ENCODE data around the gene KSR1. TPM values are rescaled to one million over a fixed set of nuclear protein-coding genes. Genes with fewer than 3 reads are reported as not detected.

KSR1 gene
- 7.5 to 22.9 TPM (median 18.5 TPM) in 5 replicates for total RNA-seq (2022; extraction: Qiagen RNA extraction; ENCODE audit: low read depth)

GRCh38 chr17:27455914-27456680 is at the start of gene KSR1:
Gene KSR1 (plus strand): TSS chr17:27456448. CDS start chr17:27456644, 196 bp downstream.

DNA sequence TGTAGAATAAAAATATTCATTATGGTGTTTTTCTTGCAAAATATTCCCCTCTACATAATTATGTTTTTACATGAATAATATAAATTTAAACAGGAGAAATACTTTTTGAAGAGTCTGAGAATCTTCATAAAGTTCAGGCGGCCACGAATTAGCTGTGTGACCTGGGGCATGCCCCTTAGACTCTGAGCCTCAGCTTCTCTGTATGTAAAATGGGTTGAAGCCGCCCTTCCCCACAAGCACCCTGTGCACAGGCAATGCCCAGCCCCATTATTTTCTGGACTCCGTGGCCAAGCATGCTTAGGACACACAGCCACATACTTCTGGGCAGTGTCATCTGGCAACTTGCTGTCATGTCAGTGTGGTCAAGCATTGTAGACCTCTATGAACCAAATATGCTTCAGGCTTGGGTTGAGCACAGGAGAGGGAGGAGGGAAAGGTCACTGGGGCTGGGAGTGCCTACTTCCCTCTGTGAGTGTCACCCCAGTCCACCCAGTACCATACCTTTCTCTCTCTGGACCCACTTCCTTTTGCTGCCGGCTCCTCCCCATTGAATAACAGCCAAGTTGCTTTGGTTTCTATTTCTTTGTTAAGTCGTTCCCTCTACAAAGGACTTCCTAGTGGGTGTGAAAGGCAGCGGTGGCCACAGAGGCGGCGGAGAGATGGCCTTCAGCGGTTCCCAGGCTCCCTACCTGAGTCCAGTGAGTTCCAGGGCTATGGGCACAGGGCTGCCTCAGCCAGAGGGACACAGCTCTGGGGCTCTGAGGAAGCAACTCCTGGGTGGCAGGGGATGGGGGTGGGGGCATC is 174.6 kb downstream of the KSR1 start, which contains the start of gene LGALS9:
LGALS9 (plus strand) TSS at position 582 of the 804 bp plus-strand sequence; CDS start at position 660, 78 bp downstream.

Other genes with a start within 250 kb of the KSR1 start
- 61.8 to 84.7 TPM (median 73.0 TPM) in 5 replicates for gene WSB1, start 162.3 kb upstream of the KSR1 start, total RNA-seq (2022; extraction: Qiagen RNA extraction; ENCODE audit: low read depth)
- 0.81 to 2.0 TPM (median 1.2 TPM) in 5 replicates for gene LGALS9, start 174.7 kb downstream of the KSR1 start, total RNA-seq (2022; extraction: Qiagen RNA extraction; ENCODE audit: low read depth)

Measured in A549 treated with ZK216348 at 1 μM for 4 hours (cell line).